HEK293 (cell line): ENCODE data around the gene IGF1R.

Source experiments
- CTCF ChIP-seq: fragments of 450-650 bp; formaldehyde crosslinking; IDR thresholded peaks from 2 replicates; pipeline ENCODE4 v1.5.1; 2016; ENCODE audit warnings: missing biosample characterization, missing genetic modification characterization
- GLIS2 ChIP-seq: fragments of 450-650 bp; formaldehyde crosslinking; IDR thresholded peaks from 2 replicates; pipeline ENCODE4 v1.5.1; 2016; ENCODE audit warnings: missing biosample characterization, missing genetic modification characterization
- MZF1 ChIP-seq: fragments of 450-650 bp; formaldehyde crosslinking; IDR thresholded peaks from 2 replicates; pipeline ENCODE4 v1.5.1; 2017; ENCODE audit warnings: missing biosample characterization, missing genetic modification characterization, borderline replicate concordance
- PRDM10 ChIP-seq: fragments of 450-650 bp; formaldehyde crosslinking; IDR thresholded peaks from 2 replicates; pipeline ENCODE4 v1.5.1; 2016; ENCODE audit warnings: missing biosample characterization, missing genetic modification characterization
- PRDM4 ChIP-seq: fragments of 450-650 bp; formaldehyde crosslinking; IDR thresholded peaks from 2 replicates; pipeline ENCODE4 v1.5.1; 2017; ENCODE audit warnings: missing biosample characterization, missing genetic modification characterization
- PRDM6 ChIP-seq: fragments of 450-650 bp; formaldehyde crosslinking; IDR thresholded peaks from 2 replicates; pipeline ENCODE4 v1.5.1; 2017; ENCODE audit warnings: missing biosample characterization, missing genetic modification characterization
- SALL2 ChIP-seq: fragments of 450-650 bp; formaldehyde crosslinking; IDR thresholded peaks from 2 replicates; pipeline ENCODE4 v1.5.0; 2017; ENCODE audit warnings: missing biosample characterization, mild to moderate bottlenecking, missing genetic modification characterization, borderline replicate concordance
- TRIM28 ChIP-seq: IDR thresholded peaks from 2 replicates; pipeline ENCODE4 v1.6.1; 2011; ENCODE audit warnings: low read length, control low read depth, borderline replicate concordance
- ZBTB21 ChIP-seq: fragments of 450-650 bp; formaldehyde crosslinking; IDR thresholded peaks from 2 replicates; pipeline ENCODE4 v1.5.1; 2017; ENCODE audit warnings: missing biosample characterization, missing genetic modification characterization
- ZBTB48 ChIP-seq: fragments of 450-650 bp; formaldehyde crosslinking; IDR thresholded peaks from 2 replicates; pipeline ENCODE4 v1.5.1; 2016; ENCODE audit warnings: missing biosample characterization, missing genetic modification characterization
- ZBTB7A ChIP-seq: fragments of 450-650 bp; formaldehyde crosslinking; IDR thresholded peaks from 2 replicates; pipeline ENCODE4 v1.5.1; 2016; ENCODE audit warnings: low read depth, missing biosample characterization, missing genetic modification characterization
- ZNF112 ChIP-seq: fragments of 450-650 bp; formaldehyde crosslinking; IDR thresholded peaks from 2 replicates; pipeline ENCODE4 v1.5.0; 2017; ENCODE audit warnings: missing biosample characterization, missing genetic modification characterization
- ZNF184 ChIP-seq: fragments of 450-650 bp; IDR thresholded peaks from 2 replicates; pipeline ENCODE4 v1.5.1; 2018; ENCODE audit warnings: missing biosample characterization, mild to moderate bottlenecking, missing genetic modification characterization
- ZNF24 ChIP-seq: fragments of 450-650 bp; formaldehyde crosslinking; IDR thresholded peaks from 2 replicates; pipeline ENCODE4 v1.5.1; 2016; ENCODE audit warnings: missing biosample characterization, missing genetic modification characterization
- ZNF26 ChIP-seq: fragments of 450-650 bp; formaldehyde crosslinking; IDR thresholded peaks from 2 replicates; pipeline ENCODE4 v1.5.1; 2016; ENCODE audit warnings: missing biosample characterization, missing genetic modification characterization
- ZNF311 ChIP-seq: fragments of 450-650 bp; formaldehyde crosslinking; IDR thresholded peaks from 2 replicates; pipeline ENCODE4 v1.5.1; 2017; ENCODE audit warnings: missing biosample characterization, missing genetic modification characterization, borderline replicate concordance
- ZNF362 ChIP-seq: fragments of 450-650 bp; formaldehyde crosslinking; IDR thresholded peaks from 2 replicates; pipeline ENCODE4 v1.5.1; 2016; ENCODE audit warnings: missing biosample characterization, missing genetic modification characterization
- ZNF394 ChIP-seq: fragments of 450-650 bp; formaldehyde crosslinking; IDR thresholded peaks from 2 replicates; pipeline ENCODE4 v1.5.1; 2016; ENCODE audit warnings: missing biosample characterization, missing genetic modification characterization, mild to moderate bottlenecking, moderate library complexity, borderline replicate concordance
- ZNF398 ChIP-seq: fragments of 450-650 bp; formaldehyde crosslinking; IDR thresholded peaks from 2 replicates; pipeline ENCODE4 v1.5.1; 2017; ENCODE audit warnings: missing biosample characterization, missing genetic modification characterization
- ZNF423 ChIP-seq: fragments of 450-650 bp; formaldehyde crosslinking; IDR thresholded peaks from 2 replicates; pipeline ENCODE4 v1.5.1; 2016; ENCODE audit warnings: missing biosample characterization, missing genetic modification characterization
- ZNF580 ChIP-seq: fragments of 450-650 bp; formaldehyde crosslinking; IDR thresholded peaks from 2 replicates; pipeline ENCODE4 v1.5.1; 2016; ENCODE audit warnings: missing biosample characterization, missing genetic modification characterization
- ZNF585B ChIP-seq: fragments of 450-650 bp; formaldehyde crosslinking; IDR thresholded peaks from 2 replicates; pipeline ENCODE4 v1.5.1; 2016; ENCODE audit warnings: missing biosample characterization, missing genetic modification characterization
- ZNF660 ChIP-seq: fragments of 450-650 bp; IDR thresholded peaks from 2 replicates; pipeline ENCODE4 v1.5.1; 2018; ENCODE audit warnings: missing biosample characterization, mild to moderate bottlenecking, missing genetic modification characterization
- ZNF747 ChIP-seq: fragments of 450-650 bp; formaldehyde crosslinking; IDR thresholded peaks from 2 replicates; pipeline ENCODE4 v1.5.1; 2016; ENCODE audit warnings: missing biosample characterization, missing genetic modification characterization
- ZNF837 ChIP-seq: fragments of 450-650 bp; formaldehyde crosslinking; IDR thresholded peaks from 2 replicates; pipeline ENCODE4 v1.5.1; 2016; ENCODE audit warnings: missing biosample characterization, missing genetic modification characterization

Gene IGF1R

GRCh38 chr15:98954411-98954810 lies 306.1 kb downstream of the IGF1R start (continued):
- TF ChIP-seq CTCF (tag by site-specific recombination) = no peak
- no peak for TF ChIP-seq ZNF747 (tag by site-specific recombination)
- no peak for TF ChIP-seq ZNF580 (tag by site-specific recombination)
- no peak for TF ChIP-seq PRDM10 (tag by site-specific recombination)
- no peak for TF ChIP-seq ZNF398 (tag by site-specific recombination)
- peak; percentile 79; the same call in 1 of the 2 replicates for TF ChIP-seq ZBTB48 (tag by site-specific recombination)
- no peak for TF ChIP-seq ZNF184 (tag by site-specific recombination)
- no peak for TF ChIP-seq PRDM6 (tag by site-specific recombination)
- no peak for TF ChIP-seq ZNF26
- no peak for TF ChIP-seq GLIS2 (tag by site-specific recombination)
- TF ChIP-seq ZNF837 (tag by site-specific recombination) = no peak
- TF ChIP-seq ZBTB7A = no peak
- no peak for TF ChIP-seq ZNF311 (tag by site-specific recombination)
- TF ChIP-seq ZNF423 (tag by site-specific recombination) = no peak
- TF ChIP-seq SALL2 (tag by site-specific recombination) = no peak
- no peak for TF ChIP-seq TRIM28
- TF ChIP-seq ZNF394 (tag by site-specific recombination) = no peak; the same call in 1 of the 2 replicates
- no peak for TF ChIP-seq MZF1 (tag by site-specific recombination)
- no peak for TF ChIP-seq ZNF585B (tag by site-specific recombination)
- TF ChIP-seq ZNF24 = no peak
- 0 out of 2 replicates have a peak, but pooled peaks have one; percentile 40 for TF ChIP-seq ZNF660 (tag by site-specific recombination)
- TF ChIP-seq ZNF362 = 0 out of 2 replicates have a peak, but pooled peaks have one; percentile 27
- TF ChIP-seq ZBTB21 (tag by site-specific recombination) = no peak
- no peak for TF ChIP-seq PRDM4
- no peak for TF ChIP-seq ZNF112 (tag by site-specific recombination)
